ENCODE measurements around the gene TIMM17A. TPM values are rescaled to one million over a fixed set of nuclear protein-coding genes. Genes with fewer than 3 reads are reported as not detected.

The TIMM17A gene
- total and polyA plus RNA-seq, 4 donors, result 25.9 to 56.1 (median 35.2) TPM

- H3K9ac ChIP-seq (ENCODE audit: insufficient read depth in 1 of 2, low read length in 2 of 2), result no peak overlapping the region
- no peak overlapping the region for H3K27ac ChIP-seq (ENCODE audit: low read depth in 1 of 2, low read length in 1 of 2)
- WGBS, 2 donors, result 80 to 89% methylated on average over 2 of the region's 2 CpGs
- H3K9me3 ChIP-seq (ENCODE audit: control insufficient read depth in 4 of 4, insufficient read depth in 3 of 4, low read length in 3 of 4), result no peaks in the 10 kb centered on the region
- TF ChIP-seq, protein P1, sequence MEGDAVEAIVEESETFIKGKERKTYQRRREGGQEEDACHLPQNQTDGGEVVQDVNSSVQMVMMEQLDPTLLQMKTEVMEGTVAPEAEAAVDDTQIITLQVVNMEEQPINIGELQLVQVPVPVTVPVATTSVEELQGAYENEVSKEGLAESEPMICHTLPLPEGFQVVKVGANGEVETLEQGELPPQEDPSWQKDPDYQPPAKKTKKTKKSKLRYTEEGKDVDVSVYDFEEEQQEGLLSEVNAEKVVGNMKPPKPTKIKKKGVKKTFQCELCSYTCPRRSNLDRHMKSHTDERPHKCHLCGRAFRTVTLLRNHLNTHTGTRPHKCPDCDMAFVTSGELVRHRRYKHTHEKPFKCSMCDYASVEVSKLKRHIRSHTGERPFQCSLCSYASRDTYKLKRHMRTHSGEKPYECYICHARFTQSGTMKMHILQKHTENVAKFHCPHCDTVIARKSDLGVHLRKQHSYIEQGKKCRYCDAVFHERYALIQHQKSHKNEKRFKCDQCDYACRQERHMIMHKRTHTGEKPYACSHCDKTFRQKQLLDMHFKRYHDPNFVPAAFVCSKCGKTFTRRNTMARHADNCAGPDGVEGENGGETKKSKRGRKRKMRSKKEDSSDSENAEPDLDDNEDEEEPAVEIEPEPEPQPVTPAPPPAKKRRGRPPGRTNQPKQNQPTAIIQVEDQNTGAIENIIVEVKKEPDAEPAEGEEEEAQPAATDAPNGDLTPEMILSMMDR (IDR thresholded peaks at IDR 0.05; ENCODE audit: control extremely low read depth, extremely low read depth), result no peak
- no peaks in the 10 kb centered on the region for H3K27me3 ChIP-seq (ENCODE audit: control insufficient read depth in 3 of 3, insufficient read depth in 3 of 3, low read length in 2 of 3)
- H3K36me3 ChIP-seq (ENCODE audit: control insufficient read depth in 4 of 4, insufficient read depth in 4 of 4, low read length in 4 of 4), result peaks cover 16 to 52% (median 41%) of the 10 kb centered on the region in 4 donors
- DNase-seq, result no peak
- no peak for ATAC-seq (ENCODE audit: insufficient read depth, low FRiP score)
- H3K4me3 ChIP-seq, result no peak overlapping the region
- peaks cover 0 to 10% (median 2%) of the 10 kb centered on the region in 5 donors for H3K4me1 ChIP-seq (ENCODE audit: control insufficient read depth in 5 of 5, insufficient read depth in 5 of 5, low read length in 5 of 5)
Measured at GRCh38 chr1:202005958-202006357, 50.7 kb downstream of the TIMM17A start.

GRCh38 chr1:202007304-202007703 lies 52.0 kb downstream of the TIMM17A start:
- Histone ChIP-seq H3K4me3 (no peak overlapping the region), H3K9ac (ENCODE audit: insufficient read depth in 1 of 2, low read length in 2 of 2) (peak overlapping the region; percentile 1 to 65), H3K36me3 (ENCODE audit: control insufficient read depth in 4 of 4, insufficient read depth in 4 of 4, low read length in 4 of 4) (peaks cover 10 to 42% (median 34%) of the 10 kb centered on the region in 4 donors), H3K4me1 (ENCODE audit: control insufficient read depth in 5 of 5, insufficient read depth in 5 of 5, low read length in 5 of 5) (peaks cover 0 to 10% (median 2%) of the 10 kb centered on the region in 5 donors), H3K9me3 (ENCODE audit: control insufficient read depth in 4 of 4, insufficient read depth in 3 of 4, low read length in 3 of 4) (no peaks in the 10 kb centered on the region), H3K27me3 (ENCODE audit: control insufficient read depth in 3 of 3, insufficient read depth in 3 of 3, low read length in 2 of 3) (no peaks in the 10 kb centered on the region), H3K27ac (ENCODE audit: low read depth in 1 of 2, low read length in 1 of 2) (peak overlapping the region in 1 of 2 donors; percentile 90)
- DNase-seq (no peak), ATAC-seq (ENCODE audit: insufficient read depth, low FRiP score) (no peak)
- TF ChIP-seq, protein P1 (IDR thresholded peaks at IDR 0.05; ENCODE audit: control extremely low read depth, extremely low read depth), result no peak
- WGBS, 2 donors, result 64 to 77% methylated on average over 8 of the region's 8 CpGs

GRCh38 chr1:202007805-202008489 lies 52.6 kb downstream of the TIMM17A start:
- DNase-seq, result peak; percentile 75 to 88 (median 86)
- peaks cover 10 to 36% (median 29%) of the 10 kb centered on the region in 4 donors for H3K36me3 ChIP-seq (ENCODE audit: control insufficient read depth in 4 of 4, insufficient read depth in 4 of 4, low read length in 4 of 4)
- H3K4me3 ChIP-seq, result peak overlapping the region; percentile 3
- TF ChIP-seq, protein P1 (IDR thresholded peaks at IDR 0.05; ENCODE audit: control extremely low read depth, extremely low read depth), result no peak
- H3K9me3 ChIP-seq (ENCODE audit: control insufficient read depth in 4 of 4, insufficient read depth in 3 of 4, low read length in 3 of 4), result no peaks in the 10 kb centered on the region
- 61 to 78% methylated on average over 10 to 11 of the region's 11 CpGs for WGBS, 2 donors
- peaks cover 0 to 10% (median 2%) of the 10 kb centered on the region in 5 donors for H3K4me1 ChIP-seq (ENCODE audit: control insufficient read depth in 5 of 5, insufficient read depth in 5 of 5, low read length in 5 of 5)
- peak overlapping the region in 1 of 2 donors; percentile 65 for H3K9ac ChIP-seq (ENCODE audit: insufficient read depth in 1 of 2, low read length in 2 of 2)
- no peaks in the 10 kb centered on the region for H3K27me3 ChIP-seq (ENCODE audit: control insufficient read depth in 3 of 3, insufficient read depth in 3 of 3, low read length in 2 of 3)
- H3K27ac ChIP-seq (ENCODE audit: low read depth in 1 of 2, low read length in 1 of 2), result peak overlapping the region in 1 of 2 donors; percentile 90
- ATAC-seq (ENCODE audit: insufficient read depth, low FRiP score), result peak; percentile 42

All from lung (tissue), 12 donors.